IMR-90 (cell line): ENCODE measurements around the gene SASH1. TPM values are rescaled to one million over a fixed set of nuclear protein-coding genes. Genes with fewer than 3 reads are reported as not detected.
A peak's percentile ranks its signal among the peaks of the same experiment; 100 is the strongest.

Experiments
- ATAC-seq: fragments of 200-7000 bp; cut with Tn5 transposase; 2 replicates; pipeline ENCODE4 v1.9.1; 2020; ENCODE audit warnings: low read depth, mild to moderate bottlenecking, moderate library complexity
- BruUV-seq: library from RNA; stranded (reverse); fragments of 400-500 nt; replicated peaks from 2 replicates; lab custom pipeline; 2021; lab: Mats Ljungman, UMichigan
- CTCF ChIA-PET: fragments of 300-600 bp; formaldehyde crosslinking; extraction: SDS; loops from one replicate; lab custom pipeline; 2021; ENCODE audit warnings: antibody characterized with exemption; lab: Yijun Ruan, JAX
- POLR2A ChIA-PET: fragments of 300-600 bp; sonication (Branson Sonifier 250); formaldehyde crosslinking; loops from one replicate; lab custom pipeline; 2022; ENCODE audit warnings: antibody characterized with exemption; ENCODE audit not compliant: unreplicated experiment; lab: Charles Lee
- DNase-seq: peaks from one replicate; pipeline ENCODE4 v3.0.0; 2013
- H2AFZ ChIP-seq: replicated peaks from 2 replicates; pipeline ENCODE3; 2013; ENCODE audit warnings: low read length, mild to moderate bottlenecking; ENCODE audit not compliant: poor library complexity
- H2AK5ac ChIP-seq: 2 replicates; pipeline ENCODE4 v1.6.1; 2013; ENCODE audit warnings: low read depth, low read length, inconsistent platforms
- H2AK9ac ChIP-seq: replicated peaks from 2 replicates; pipeline ENCODE3; 2013; ENCODE audit warnings: mild to moderate bottlenecking, low read depth, low read length, moderate library complexity; ENCODE audit not compliant: poor library complexity
- H2BK120ac ChIP-seq: 2 replicates; pipeline ENCODE4 v1.6.1; 2013; ENCODE audit warnings: low read depth, low read length, inconsistent platforms
- H2BK15ac ChIP-seq: 3 replicates; pipeline ENCODE4 v1.6.1; 2013; ENCODE audit warnings: low read depth, low read length, inconsistent platforms
- H2BK20ac ChIP-seq: 2 replicates; pipeline ENCODE4 v1.6.1; 2013; ENCODE audit warnings: low read depth, mild to moderate bottlenecking, inconsistent platforms, low read length, moderate library complexity
- H2BK5ac ChIP-seq: 2 replicates; pipeline ENCODE4 v1.6.1; 2013; ENCODE audit warnings: mild to moderate bottlenecking, low read depth, low read length, inconsistent platforms; ENCODE audit not compliant: poor library complexity, severe bottlenecking
- H3K14ac ChIP-seq: replicated peaks from 2 replicates; pipeline ENCODE4 v1.6.1; 2013; ENCODE audit warnings: low read depth, low read length, inconsistent platforms
- H3K18ac ChIP-seq: 2 replicates; pipeline ENCODE4 v1.6.1; 2013; ENCODE audit warnings: low read depth, low read length, control low read depth
- H3K23ac ChIP-seq: 2 replicates; pipeline ENCODE4 v1.6.1; 2013; ENCODE audit warnings: low read depth, low read length, inconsistent platforms
- H3K27ac ChIP-seq: 2 replicates; pipeline ENCODE4 v1.5.1; 2013; ENCODE audit warnings: mild to moderate bottlenecking, control low read depth, low read length; ENCODE audit not compliant: insufficient read depth
- H3K27me3 ChIP-seq: 2 replicates; pipeline ENCODE4 v1.6.1; 2013; ENCODE audit warnings: low read length; ENCODE audit not compliant: control insufficient read depth, insufficient read depth
- H3K36me3 ChIP-seq: 2 replicates; pipeline ENCODE4 v1.6.1; 2013; ENCODE audit warnings: low read length, mixed read lengths; ENCODE audit not compliant: control insufficient read depth, insufficient read depth
- H3K4ac ChIP-seq: 2 replicates; pipeline ENCODE4 v1.6.1; 2013; ENCODE audit warnings: low read depth, low read length, inconsistent platforms
- H3K4me1 ChIP-seq: 2 replicates; pipeline ENCODE4 v1.6.1; 2013; ENCODE audit warnings: low read length, mixed read lengths; ENCODE audit not compliant: control insufficient read depth, insufficient read depth
- H3K4me2 ChIP-seq: 2 replicates; pipeline ENCODE4 v1.6.1; 2013; ENCODE audit warnings: low read depth, mild to moderate bottlenecking, control low read depth, low read length, moderate library complexity
- H3K4me3 ChIP-seq: 2 replicates; pipeline ENCODE4 v1.5.1; 2013; ENCODE audit warnings: low read depth, mild to moderate bottlenecking, control low read depth, low read length, moderate library complexity; ENCODE audit not compliant: insufficient read depth
- H3K56ac ChIP-seq: 2 replicates; pipeline ENCODE4 v1.6.1; 2013; ENCODE audit warnings: low read length, inconsistent platforms; ENCODE audit not compliant: insufficient read depth; ENCODE audit errors: extremely low read depth
- H3K79me1 ChIP-seq, 2 experiments: 2 replicates each; pipeline ENCODE4 v1.6.1; 2013; ENCODE audit warnings: low read length in 2 of 2, inconsistent platforms in 1 of 2, low read depth in 1 of 2
- H3K9ac ChIP-seq: 2 replicates; pipeline ENCODE4 v1.6.1; 2013; ENCODE audit warnings: low read depth, low read length, control low read depth
- H3K9me1 ChIP-seq: 2 replicates; pipeline ENCODE4 v1.6.1; 2013; ENCODE audit warnings: low read length, inconsistent platforms; ENCODE audit not compliant: insufficient read depth
- H3K9me3 ChIP-seq: 2 replicates; pipeline ENCODE4 v1.6.1; 2013; ENCODE audit warnings: low read length; ENCODE audit not compliant: control insufficient read depth, insufficient read depth
- H4K20me1 ChIP-seq: 2 replicates; pipeline ENCODE4 v1.6.1; 2013; ENCODE audit warnings: low read length, inconsistent platforms; ENCODE audit not compliant: insufficient read depth
- H4K5ac ChIP-seq: 2 replicates; pipeline ENCODE4 v1.6.1; 2013; ENCODE audit warnings: mild to moderate bottlenecking, low read depth, low read length, control low read depth
- H4K8ac ChIP-seq, 2 experiments: 2 replicates each; pipeline ENCODE4 v1.6.1; 2013; ENCODE audit warnings: low read depth in 2 of 2, low read length in 2 of 2, control low read depth in 1 of 2, inconsistent platforms in 1 of 2
- H4K91ac ChIP-seq: 2 replicates; pipeline ENCODE4 v1.6.1; 2013; ENCODE audit warnings: low read depth, low read length, inconsistent platforms; ENCODE audit not compliant: insufficient read depth
- BHLHE40 ChIP-seq: fragments of 150-350 bp; IDR thresholded peaks from 2 replicates; pipeline ENCODE4 v1.6.1; 2016; ENCODE audit warnings: mild to moderate bottlenecking, low read depth, low read length
- MAFK ChIP-seq: IDR thresholded peaks from 2 replicates; pipeline ENCODE4 v1.6.1; 2012; ENCODE audit warnings: low read depth, low read length, improper control_type of control experiment
- MAZ ChIP-seq: IDR thresholded peaks from 2 replicates; pipeline ENCODE4 v1.6.1; 2012; ENCODE audit warnings: low read depth, mild to moderate bottlenecking, low read length, improper control_type of control experiment, moderate library complexity, borderline replicate concordance
- NFE2L2 ChIP-seq: fragments of 150-350 bp; IDR thresholded peaks from 2 replicates; pipeline ENCODE4 v1.6.1; 2016; ENCODE audit warnings: low read depth, mild to moderate bottlenecking, low read length
- RAD21 ChIP-seq: IDR thresholded peaks from 2 replicates; pipeline ENCODE4 v1.6.1; 2012; ENCODE audit warnings: low read length, improper control_type of control experiment
- SMC3 ChIP-seq: fragments of 150-350 bp; IDR thresholded peaks from 2 replicates; pipeline ENCODE4 v1.6.1; 2016; ENCODE audit warnings: low read depth, mild to moderate bottlenecking, antibody characterized with exemption, low read length, moderate library complexity
- WGBS, 2 experiments: methylation state at CpG; one replicate each; pipeline versions ENCODE4 v1.1.5 to v1.1.7; 2013; ENCODE audit warnings: missing lambda C conversion rate in 2 of 2; ENCODE audit not compliant: insufficient read length in 1 of 2; ENCODE audit errors: extremely low coverage in 2 of 2; 5-methylcytosine and 5-hydroxymethylcytosine counted together
- dilution Hi-C: fragments of 300-500 bp; cut with HindIII; formaldehyde crosslinking; loops from one replicate; pipeline ENCODE4 v1.14.3; 2018; ENCODE audit warnings: low sequenced_read_pairs; ENCODE audit not compliant: unreplicated experiment
- in situ Hi-C: fragments of 300-500 bp; cut with MboI; formaldehyde crosslinking; loops from 3 replicates; pipeline ENCODE4 v1.14.3; 2019; ENCODE audit warnings: low sequenced_read_pairs, inconsistent platforms, mixed read lengths
- intact Hi-C: fragments of 100-400 bp; cut with micrococcal nuclease; formaldehyde crosslinking; loops from 2 replicates; pipeline ENCODE4 v1.10.0; 2022
- polyA plus RNA-seq, 3 experiments: library from polyadenylated mRNA; depleted of rRNA; stranded (reverse); fragments of >200 nt; gene quantifications; 2 replicates each; pipeline ENCODE4 v1.2.3, GENCODE V29; 2012; ENCODE audit warnings: low replicate concordance in 1 of 3
- total RNA-seq: library from RNA; depleted of rRNA; stranded (reverse); fragments of >200 nt; gene quantifications from 2 replicates; pipeline ENCODE4 v1.2.3, GENCODE V29; 2012
- TF ChIP-seq, protein P1 (sequence below): conservative IDR thresholded peaks from 2 replicates; pipeline ENCODE4 v1.5.1; 2012; ENCODE audit warnings: mild to moderate bottlenecking, low read depth, low read length, improper control_type of control experiment
- TF ChIP-seq, protein P2 (sequence below): fragments of 150-350 bp; IDR thresholded peaks from 2 replicates; pipeline ENCODE4 v1.6.1; 2016; ENCODE audit warnings: low read depth, mild to moderate bottlenecking, low read length, moderate library complexity, borderline replicate concordance

The SASH1 gene
- total and polyA plus RNA-seq, 2 of the 4 experiments (the other 2 are of a cell fraction) = 11.6 to 16.5 TPM

DNA sequence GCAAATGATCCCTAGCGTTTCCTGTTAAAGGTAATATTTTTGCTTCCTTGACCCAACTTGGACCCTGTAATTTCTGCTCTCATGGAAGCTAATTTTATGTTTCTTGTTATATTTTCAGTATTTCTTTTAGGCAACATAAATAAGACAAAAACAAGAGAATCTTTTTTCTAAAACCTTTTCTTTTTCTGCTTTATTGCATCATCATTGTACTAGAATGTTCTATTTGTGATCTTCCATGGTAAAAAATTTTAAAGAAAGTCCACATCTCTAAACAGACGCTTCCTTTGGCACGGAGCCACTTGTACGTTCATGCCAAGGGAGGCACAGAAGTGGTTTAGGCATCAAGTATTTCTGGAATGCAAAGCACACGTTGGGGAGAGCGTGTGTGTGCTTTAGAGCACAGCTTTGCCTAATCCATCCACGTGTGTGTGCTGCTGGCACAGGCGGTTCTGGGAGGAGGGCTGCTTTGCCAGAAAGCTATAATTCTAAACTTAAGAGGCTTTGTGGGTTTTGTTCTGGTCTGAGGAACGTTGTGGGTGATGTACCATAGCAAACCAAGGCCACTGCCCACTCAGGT, 98.3 kb downstream of the SASH1 start (continued):
- TF ChIP-seq MAZ = no peak

DNA sequence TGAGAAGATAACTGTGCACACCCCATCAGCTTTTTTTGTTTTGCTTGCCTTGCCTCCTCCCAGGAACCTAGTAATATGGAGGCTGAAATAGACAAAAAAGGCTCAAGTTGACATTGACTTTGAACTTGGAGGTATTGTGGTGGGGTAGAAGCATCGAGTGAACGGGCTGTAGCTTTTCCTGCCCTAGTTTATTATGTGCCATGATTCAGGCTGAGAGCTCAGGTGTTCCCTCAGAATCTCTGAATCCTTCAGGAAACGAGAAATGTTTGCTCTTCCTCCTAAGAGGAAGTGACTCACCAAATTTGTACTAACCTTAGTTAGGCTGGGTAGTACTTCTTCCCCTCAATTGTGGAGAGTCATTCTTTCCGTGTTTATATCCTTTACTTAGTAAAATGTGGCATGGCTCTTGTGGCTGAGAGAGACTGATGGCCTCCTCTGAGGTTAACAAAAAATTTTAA, 98.8 kb downstream of the SASH1 start:
- H3K27ac ChIP-seq = peak overlapping the region; percentile 83
- dilution Hi-C loops = no loop called here
- H3K36me3 ChIP-seq = no peaks in the 10 kb centered on the region
- DNase-seq (peak; percentile 90), ATAC-seq (peak; percentile 79)
- no peaks in the 10 kb centered on the region for H3K27me3 ChIP-seq
- peak overlapping the region; percentile 69 for H2BK120ac ChIP-seq
- CTCF ChIA-PET = interaction anchor here (1.0 to 1.3 kb wide), 2 partner anchors 261 to 264 kb away, joined by 3 read pairs; no protein-coding TSS in a partner anchor
- H3K79me1 ChIP-seq = peaks cover 9 to 45% of the 10 kb centered on the region in 2 experiments
- peak overlapping the region; percentile 83 for H2BK5ac ChIP-seq
- peak overlapping the region; percentile 91 for H3K4ac ChIP-seq
- H3K23ac ChIP-seq = peak overlapping the region; percentile 20
- in situ Hi-C loops = no loop called here
- H4K20me1 ChIP-seq = no peaks in the 10 kb centered on the region; the same call in 1 of the 2 replicates
- H3K9me3 ChIP-seq = 0 out of 2 replicates have a peak, but pooled peaks cover 2% of the 10 kb centered on the region
- TF ChIP-seq SMC3 (0 out of 2 replicates have a peak, but pooled peaks have one; percentile 3), MAFK (no peak), NFE2L2 (peak; percentile 24; the same call in 1 of the 2 replicates), RAD21 (no peak), BHLHE40 (peak; percentile 45; the same call in 1 of the 2 replicates)
- TF ChIP-seq, protein P1, sequence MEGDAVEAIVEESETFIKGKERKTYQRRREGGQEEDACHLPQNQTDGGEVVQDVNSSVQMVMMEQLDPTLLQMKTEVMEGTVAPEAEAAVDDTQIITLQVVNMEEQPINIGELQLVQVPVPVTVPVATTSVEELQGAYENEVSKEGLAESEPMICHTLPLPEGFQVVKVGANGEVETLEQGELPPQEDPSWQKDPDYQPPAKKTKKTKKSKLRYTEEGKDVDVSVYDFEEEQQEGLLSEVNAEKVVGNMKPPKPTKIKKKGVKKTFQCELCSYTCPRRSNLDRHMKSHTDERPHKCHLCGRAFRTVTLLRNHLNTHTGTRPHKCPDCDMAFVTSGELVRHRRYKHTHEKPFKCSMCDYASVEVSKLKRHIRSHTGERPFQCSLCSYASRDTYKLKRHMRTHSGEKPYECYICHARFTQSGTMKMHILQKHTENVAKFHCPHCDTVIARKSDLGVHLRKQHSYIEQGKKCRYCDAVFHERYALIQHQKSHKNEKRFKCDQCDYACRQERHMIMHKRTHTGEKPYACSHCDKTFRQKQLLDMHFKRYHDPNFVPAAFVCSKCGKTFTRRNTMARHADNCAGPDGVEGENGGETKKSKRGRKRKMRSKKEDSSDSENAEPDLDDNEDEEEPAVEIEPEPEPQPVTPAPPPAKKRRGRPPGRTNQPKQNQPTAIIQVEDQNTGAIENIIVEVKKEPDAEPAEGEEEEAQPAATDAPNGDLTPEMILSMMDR = no peak
- TF ChIP-seq, protein P2, sequence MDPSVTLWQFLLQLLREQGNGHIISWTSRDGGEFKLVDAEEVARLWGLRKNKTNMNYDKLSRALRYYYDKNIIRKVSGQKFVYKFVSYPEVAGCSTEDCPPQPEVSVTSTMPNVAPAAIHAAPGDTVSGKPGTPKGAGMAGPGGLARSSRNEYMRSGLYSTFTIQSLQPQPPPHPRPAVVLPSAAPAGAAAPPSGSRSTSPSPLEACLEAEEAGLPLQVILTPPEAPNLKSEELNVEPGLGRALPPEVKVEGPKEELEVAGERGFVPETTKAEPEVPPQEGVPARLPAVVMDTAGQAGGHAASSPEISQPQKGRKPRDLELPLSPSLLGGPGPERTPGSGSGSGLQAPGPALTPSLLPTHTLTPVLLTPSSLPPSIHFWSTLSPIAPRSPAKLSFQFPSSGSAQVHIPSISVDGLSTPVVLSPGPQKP = no peak
- H3K14ac ChIP-seq = peak overlapping the region; percentile 66
- H4K5ac ChIP-seq = peak overlapping the region; percentile 83
- peaks cover 10% of the 10 kb centered on the region for H3K9me1 ChIP-seq
- peak overlapping the region; percentile 72 for H3K18ac ChIP-seq
- H3K4me2 ChIP-seq = peak overlapping the region; percentile 42; the same call in 1 of the 2 replicates
- H3K9ac ChIP-seq = no peak overlapping the region
- H2BK20ac ChIP-seq = peak overlapping the region; percentile 86
- POLR2A ChIA-PET = no interaction called here
- peak overlapping the region; percentile 56 for H2AK9ac ChIP-seq
- H2AK5ac ChIP-seq = peak overlapping the region; percentile 64
- H3K56ac ChIP-seq = peak overlapping the region; percentile 88
- peak overlapping the region; percentile 86 for H4K91ac ChIP-seq
- H2AFZ ChIP-seq = peak overlapping the region; percentile 36
- peaks cover 15% of the 10 kb centered on the region for H3K4me1 ChIP-seq
- WGBS, 2 experiments = no CpG with 5 or more reads among the region's 4 CpGs
- intact Hi-C loops = no loop called here
- no TSS peak for BruUV-seq
- peak overlapping the region; percentile 68 to 79 for H4K8ac ChIP-seq
- H3K4me3 ChIP-seq = no peak overlapping the region
- peak overlapping the region; percentile 35; the same call in 2 of the 3 replicates for H2BK15ac ChIP-seq
